ENCODE data around the gene FALEC. TPM values are rescaled to one million over a fixed set of nuclear protein-coding genes. Genes with fewer than 3 reads are reported as not detected.
A peak's percentile ranks its signal among the peaks of the same experiment; 100 is the strongest.

FALEC gene
- total and polyA plus RNA-seq, 10 donors, result 0.20 to 1.9 (median 0.63) TPM; not detected in 6

DNA sequence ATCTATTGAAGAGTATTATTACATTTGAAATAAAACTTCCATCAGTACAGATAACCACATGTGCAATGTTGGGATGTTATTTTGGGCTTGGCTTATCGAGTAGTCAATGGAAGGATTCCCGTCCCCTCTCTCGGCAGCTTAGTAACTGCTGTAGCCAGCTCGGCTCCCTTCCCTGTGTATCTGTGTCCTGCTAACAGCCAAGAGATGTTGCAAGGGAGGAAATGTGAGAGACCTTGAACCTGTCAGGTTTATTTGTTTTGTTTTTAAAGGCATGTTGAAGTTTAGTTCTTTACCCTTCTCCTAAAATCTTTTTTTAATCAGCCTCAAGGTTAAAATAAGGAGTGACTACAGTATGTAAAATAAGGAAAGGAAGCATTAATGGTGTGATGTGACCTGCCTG lies 41.9 kb upstream of the FALEC start:
- Histone ChIP-seq H3K4me3 (no peak overlapping the region), H3K4me1 (peaks cover 0 to 33% (median 7%) of the 10 kb centered on the region in 6 donors), H3K36me3 (peaks cover 0 to 54% (median 36%) of the 10 kb centered on the region in 6 donors), H3K27me3 (replicated peaks in 1 of 7) (no peaks in the 10 kb centered on the region), H3K27ac (peak overlapping the region in 5 of 8 donors; percentile 20 to 56 (median 47)), H3K9me3 (no peaks in the 10 kb centered on the region)
- TF ChIP-seq POLR2A (IDR thresholded peaks at IDR 0.05), result no peak
- TF ChIP-seq, protein P1, sequence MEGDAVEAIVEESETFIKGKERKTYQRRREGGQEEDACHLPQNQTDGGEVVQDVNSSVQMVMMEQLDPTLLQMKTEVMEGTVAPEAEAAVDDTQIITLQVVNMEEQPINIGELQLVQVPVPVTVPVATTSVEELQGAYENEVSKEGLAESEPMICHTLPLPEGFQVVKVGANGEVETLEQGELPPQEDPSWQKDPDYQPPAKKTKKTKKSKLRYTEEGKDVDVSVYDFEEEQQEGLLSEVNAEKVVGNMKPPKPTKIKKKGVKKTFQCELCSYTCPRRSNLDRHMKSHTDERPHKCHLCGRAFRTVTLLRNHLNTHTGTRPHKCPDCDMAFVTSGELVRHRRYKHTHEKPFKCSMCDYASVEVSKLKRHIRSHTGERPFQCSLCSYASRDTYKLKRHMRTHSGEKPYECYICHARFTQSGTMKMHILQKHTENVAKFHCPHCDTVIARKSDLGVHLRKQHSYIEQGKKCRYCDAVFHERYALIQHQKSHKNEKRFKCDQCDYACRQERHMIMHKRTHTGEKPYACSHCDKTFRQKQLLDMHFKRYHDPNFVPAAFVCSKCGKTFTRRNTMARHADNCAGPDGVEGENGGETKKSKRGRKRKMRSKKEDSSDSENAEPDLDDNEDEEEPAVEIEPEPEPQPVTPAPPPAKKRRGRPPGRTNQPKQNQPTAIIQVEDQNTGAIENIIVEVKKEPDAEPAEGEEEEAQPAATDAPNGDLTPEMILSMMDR (IDR thresholded peaks at IDR 0.05 in 8 of 11, conservative IDR thresholded peaks at IDR 0.05 in 3 of 11), result no peak
- intact Hi-C loops (cut with DNase I; ENCODE audit: low total_unique reads), result loop anchor here (10.0 kb wide), 1 partner anchor 109 kb away; the partner anchor contains the start of gene RPRD2
- WGBS, 5 donors, result 73 to 83% (median 79%) methylated on average over 4 of the region's 4 CpGs
- DNase-seq, result no peak

DNA sequence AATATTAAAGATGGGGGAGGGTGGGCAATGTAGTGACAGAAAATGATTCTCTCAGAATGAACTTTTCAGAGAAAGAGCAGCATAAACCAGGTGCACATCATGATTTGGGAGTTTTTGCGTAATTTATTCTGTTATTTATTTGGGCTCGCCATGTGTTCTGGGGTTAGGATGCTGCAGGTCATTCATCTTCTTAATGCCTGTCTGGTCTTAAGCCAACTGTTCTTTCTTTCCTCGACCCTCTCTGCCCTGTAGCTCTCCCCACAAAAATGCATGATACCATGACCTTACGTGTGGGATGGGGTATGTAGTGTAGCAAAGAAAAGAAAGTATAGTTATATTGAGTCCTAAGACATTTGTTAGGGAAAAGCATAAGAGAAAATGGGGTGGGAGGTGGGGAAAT lies 40.7 kb upstream of the FALEC start:
- intact Hi-C loops (cut with DNase I; ENCODE audit: low total_unique reads), result loop anchor here (10.0 kb wide), 1 partner anchor 110 kb away; the partner anchor contains the start of gene RPRD2

DNA sequence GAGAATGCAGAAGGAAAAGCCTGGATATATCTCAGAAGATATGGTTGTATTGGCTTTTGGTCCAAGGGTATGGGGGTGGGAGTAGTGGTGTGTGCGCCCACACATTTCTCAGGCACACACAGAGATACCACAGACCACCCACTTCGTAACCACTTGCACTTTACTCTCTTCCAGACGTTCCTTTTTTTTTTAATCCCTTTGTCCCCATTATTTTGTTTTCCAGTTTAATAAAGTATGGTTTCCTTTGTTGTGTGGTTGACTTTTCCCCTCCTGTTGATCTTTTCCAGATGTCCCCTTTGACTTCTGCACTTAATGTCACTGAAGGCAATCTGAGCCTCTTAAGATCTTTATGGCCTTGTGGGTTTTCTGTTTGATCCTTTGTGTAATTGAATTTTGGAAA lies 38.8 kb upstream of the FALEC start:
- 69 to 80% (median 74%) methylated on average over 3 of the region's 3 CpGs for WGBS, 5 donors
- no peak for DNase-seq
- H3K4me1 ChIP-seq, result peaks cover 0 to 33% (median 7%) of the 10 kb centered on the region in 6 donors
- TF ChIP-seq POLR2A (IDR thresholded peaks at IDR 0.05) (no peak), POLR2AphosphoS5 (IDR thresholded peaks at IDR 0.05) (no peak)
- TF ChIP-seq, protein P1 (IDR thresholded peaks at IDR 0.05 in 8 of 11, conservative IDR thresholded peaks at IDR 0.05 in 3 of 11), result no peak
- no peaks in the 10 kb centered on the region for H3K27me3 ChIP-seq (replicated peaks in 1 of 7)
- peaks cover 0 to 26% (median 14%) of the 10 kb centered on the region in 6 donors for H3K36me3 ChIP-seq
- intact Hi-C loops (cut with DNase I; ENCODE audit: low total_unique reads), result loop anchor here (10.0 kb wide), 1 partner anchor 112 kb away; the partner anchor contains the start of gene RPRD2
- no peaks in the 10 kb centered on the region for H3K9me3 ChIP-seq
- H3K4me3 ChIP-seq, result no peak overlapping the region
- H3K27ac ChIP-seq, result peak overlapping the region in 2 of 8 donors; percentile 16 to 32

More for the DNA sequence above, 40.7 kb upstream of the FALEC start:
- peak overlapping the region in 4 of 8 donors; percentile 20 to 56 (median 50) for H3K27ac ChIP-seq
- peaks cover 0 to 45% (median 32%) of the 10 kb centered on the region in 6 donors for H3K36me3 ChIP-seq
- H3K9me3 ChIP-seq, result no peaks in the 10 kb centered on the region
- 68 to 82% (median 71%) methylated on average over 4 of the region's 4 CpGs for WGBS, 5 donors
- no peaks in the 10 kb centered on the region for H3K27me3 ChIP-seq (replicated peaks in 1 of 7)
- H3K4me3 ChIP-seq, result no peak overlapping the region
- no peak for DNase-seq
- TF ChIP-seq, protein P1 (IDR thresholded peaks at IDR 0.05 in 8 of 11, conservative IDR thresholded peaks at IDR 0.05 in 3 of 11), result no peak
- TF ChIP-seq POLR2A (IDR thresholded peaks at IDR 0.05) (no peak), POLR2AphosphoS5 (IDR thresholded peaks at IDR 0.05) (no peak)
- H3K4me1 ChIP-seq, result peaks cover 0 to 33% (median 7%) of the 10 kb centered on the region in 6 donors

DNA sequence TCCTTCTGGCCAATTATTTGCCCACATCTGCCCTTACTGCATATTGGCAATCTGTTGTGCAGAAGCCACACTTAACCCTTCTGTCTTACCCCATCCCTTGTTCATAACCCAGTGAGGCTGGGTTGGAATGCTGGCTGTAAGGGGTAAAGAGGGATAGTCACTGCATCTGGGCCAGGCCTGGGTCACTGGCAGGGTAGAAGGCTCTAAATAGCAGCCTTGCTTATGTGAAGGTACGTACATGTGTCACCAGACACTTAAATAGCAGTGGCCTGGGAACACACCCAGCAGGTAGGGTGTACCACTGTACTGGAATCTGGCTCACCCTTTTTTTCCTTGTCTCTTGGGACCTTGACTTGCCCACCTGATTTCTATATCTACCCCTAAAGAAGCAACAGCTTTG lies 38.2 kb upstream of the FALEC start:
- intact Hi-C loops (cut with DNase I; ENCODE audit: low total_unique reads), result loop anchor here (10.0 kb wide), 1 partner anchor 113 kb away; the partner anchor contains the start of gene RPRD2
- H3K36me3 ChIP-seq, result peaks cover 0 to 20% (median 8%) of the 10 kb centered on the region in 6 donors
- H3K27me3 ChIP-seq (replicated peaks in 1 of 7), result no peaks in the 10 kb centered on the region
- DNase-seq, result no peak
- H3K4me1 ChIP-seq, result peaks cover 0 to 33% (median 7%) of the 10 kb centered on the region in 6 donors
- H3K9me3 ChIP-seq, result no peaks in the 10 kb centered on the region
- WGBS, 5 donors, result 82 to 95% (median 89%) methylated on average over 1 of the region's 1 CpG
- TF ChIP-seq, protein P1 (IDR thresholded peaks at IDR 0.05 in 8 of 11, conservative IDR thresholded peaks at IDR 0.05 in 3 of 11), result no peak
- TF ChIP-seq POLR2AphosphoS5 (IDR thresholded peaks at IDR 0.05), result peak in 1 of 3 donors; percentile 2
- TF ChIP-seq POLR2A (IDR thresholded peaks at IDR 0.05), result no peak
- no peak overlapping the region for H3K4me3 ChIP-seq
- peak overlapping the region in 1 of 8 donors; percentile 9 for H3K27ac ChIP-seq
